NT2/D1 (cell line): ENCODE data around the gene DUSP7.

ENCODE experiments used
- DNase-seq: peaks from one replicate; pipeline ENCODE4 v3.0.0-alpha.2; 2011; ENCODE audit warnings: low read depth, low spot score
- H3K27me3 ChIP-seq: 2 replicates; pipeline ENCODE4 v1.6.0; 2011; ENCODE audit warnings: mild to moderate bottlenecking; ENCODE audit not compliant: insufficient read length, insufficient read depth
- H3K36me3 ChIP-seq: 2 replicates; pipeline ENCODE4 v1.6.1; 2011; ENCODE audit warnings: mild to moderate bottlenecking, low read length, mixed read lengths; ENCODE audit not compliant: insufficient read depth, insufficient read length
- H3K4me1 ChIP-seq: 2 replicates; pipeline ENCODE4 v1.5.1; 2011; ENCODE audit not compliant: insufficient read depth, insufficient read length
- H3K4me3 ChIP-seq: 2 replicates; pipeline ENCODE4 v1.5.1; 2011; ENCODE audit warnings: low read depth; ENCODE audit not compliant: insufficient read length
- H3K9ac ChIP-seq: 2 replicates; pipeline ENCODE4 v1.6.0; 2011; ENCODE audit warnings: low read depth; ENCODE audit not compliant: insufficient read length
- H3K9me3 ChIP-seq: 2 replicates; pipeline ENCODE4 v1.5.1; 2011; ENCODE audit warnings: mild to moderate bottlenecking, low read length; ENCODE audit not compliant: insufficient read depth
- SUZ12 ChIP-seq: IDR thresholded peaks from 2 replicates; pipeline ENCODE4 v1.6.1; 2011; ENCODE audit not compliant: insufficient read length, insufficient read depth; ENCODE audit errors: extremely low read depth
- YY1 ChIP-seq: IDR thresholded peaks from 2 replicates; pipeline ENCODE4 v1.6.1; 2011; ENCODE audit not compliant: insufficient read length, insufficient read depth
- ZNF274 ChIP-seq: IDR thresholded peaks from 2 replicates; pipeline ENCODE4 v1.6.1; 2011; ENCODE audit warnings: mild to moderate bottlenecking, low read depth, low read length

The DUSP7 gene

DNA sequence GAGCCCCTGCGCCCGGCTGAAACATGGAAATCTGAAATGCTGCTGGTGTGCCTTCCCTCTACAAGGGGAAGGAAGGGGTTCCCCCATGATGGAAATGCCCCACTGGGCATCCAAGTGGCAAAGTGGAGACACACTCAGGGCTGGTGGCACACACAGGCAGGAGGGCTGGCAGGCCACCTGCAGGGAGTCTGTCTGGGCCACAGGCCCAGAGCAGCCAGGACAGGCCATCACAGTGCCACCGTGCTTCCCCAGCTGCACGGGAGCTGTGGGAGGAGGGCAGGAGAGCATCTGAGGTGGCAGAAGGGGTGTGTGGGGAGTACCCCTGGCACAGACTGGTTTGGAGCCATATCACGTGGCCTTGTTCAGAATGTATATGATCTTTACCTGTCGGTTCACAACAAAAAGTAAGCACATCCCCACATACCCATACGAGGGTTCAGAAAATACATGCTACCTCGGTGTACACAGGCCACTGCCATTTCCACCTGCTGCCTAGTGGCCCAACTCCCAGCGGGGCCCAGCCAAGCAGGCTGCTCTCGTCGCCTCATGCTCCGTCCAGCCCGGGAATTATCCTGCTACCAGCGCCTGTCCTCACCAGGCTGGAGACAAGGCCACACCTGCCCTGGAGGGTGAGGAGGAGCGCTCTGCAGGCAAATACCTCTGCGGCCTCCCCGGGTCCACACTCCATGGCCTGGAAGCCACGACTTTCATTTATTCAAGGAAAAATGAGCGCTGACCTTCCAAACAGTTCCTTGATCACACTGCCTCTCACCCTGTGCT, 22.6 kb upstream of the DUSP7 start:
- Histone ChIP-seq H3K36me3 (peaks cover 32% of the 10 kb centered on the region), H3K27me3 (no peaks in the 10 kb centered on the region), H3K9ac (no peak overlapping the region), H3K9me3 (no peaks in the 10 kb centered on the region), H3K4me1 (peaks cover 8% of the 10 kb centered on the region), H3K4me3 (no peak overlapping the region)
- DNase-seq: no peak
- TF ChIP-seq SUZ12 (no peak), YY1 (no peak)

DNA sequence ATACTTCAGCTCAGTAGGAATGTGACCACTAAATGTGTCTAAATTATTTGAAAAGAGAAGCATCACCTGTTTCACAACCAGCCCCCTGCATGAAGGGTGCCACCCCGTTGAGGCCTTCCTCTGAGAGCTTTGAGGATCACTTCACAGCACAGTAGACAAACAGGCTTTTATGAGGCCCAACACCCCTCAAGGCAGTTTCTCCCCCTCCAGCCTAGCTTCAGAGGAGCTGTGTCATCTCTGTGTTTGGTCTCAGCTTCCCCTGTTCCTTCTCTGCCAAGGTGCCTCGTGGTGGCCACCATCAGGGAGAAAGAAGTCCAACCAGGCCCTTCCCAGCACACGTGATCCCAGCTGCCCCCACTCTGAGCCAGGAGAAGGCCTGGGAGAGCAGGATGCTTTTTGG, 21.6 kb upstream of the DUSP7 start:
- peaks cover 8% of the 10 kb centered on the region for H3K4me1 ChIP-seq
- H3K9ac ChIP-seq: no peak overlapping the region
- no peak for DNase-seq
- no peak overlapping the region for H3K4me3 ChIP-seq
- no peaks in the 10 kb centered on the region for H3K9me3 ChIP-seq
- H3K36me3 ChIP-seq: peaks cover 36% of the 10 kb centered on the region
- H3K27me3 ChIP-seq: no peaks in the 10 kb centered on the region
- TF ChIP-seq YY1: no peak
- TF ChIP-seq ZNF274: no peak
- TF ChIP-seq SUZ12: no peak

- no peak for DNase-seq
- Histone ChIP-seq H3K36me3 (peaks cover 36% of the 10 kb centered on the region), H3K27me3 (no peaks in the 10 kb centered on the region), H3K9me3 (no peaks in the 10 kb centered on the region), H3K4me1 (peaks cover 13% of the 10 kb centered on the region), H3K4me3 (no peak overlapping the region), H3K9ac (no peak overlapping the region)
- TF ChIP-seq ZNF274: no peak
- TF ChIP-seq SUZ12: no peak
- TF ChIP-seq YY1: no peak
Measured at GRCh38 chr3:52076896-52077780, 20.8 kb upstream of the DUSP7 start.

DNA sequence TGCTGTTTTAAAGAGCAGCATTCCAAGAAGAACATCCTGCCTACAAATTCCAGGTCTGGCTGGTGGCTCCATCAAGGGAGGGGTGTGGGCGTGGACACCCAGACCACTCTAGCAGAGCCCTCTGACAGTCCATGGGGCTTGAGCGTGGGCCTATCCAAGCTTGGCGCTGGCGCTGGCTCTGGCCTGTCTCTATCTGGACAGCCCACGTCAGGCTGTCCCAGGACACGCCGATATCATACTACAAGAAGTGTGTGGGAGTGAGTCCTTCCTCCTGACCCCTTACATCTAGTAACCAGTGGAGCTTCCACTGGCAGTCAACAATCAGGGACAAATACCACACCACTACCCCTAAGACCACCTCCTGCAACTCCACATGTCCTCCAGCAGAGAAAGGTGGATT, 17.1 kb upstream of the DUSP7 start:
- H3K4me1 ChIP-seq: peaks cover 14% of the 10 kb centered on the region
- no peak overlapping the region for H3K9ac ChIP-seq
- no peaks in the 10 kb centered on the region for H3K27me3 ChIP-seq
- H3K9me3 ChIP-seq: no peaks in the 10 kb centered on the region
- TF ChIP-seq SUZ12 (no peak), ZNF274 (no peak), YY1 (no peak)
- H3K36me3 ChIP-seq: peaks cover 31% of the 10 kb centered on the region
- H3K4me3 ChIP-seq: no peak overlapping the region
- DNase-seq: no peak

- DNase-seq: no peak
- peaks cover 18% of the 10 kb centered on the region for H3K4me1 ChIP-seq
- peaks cover 31% of the 10 kb centered on the region for H3K36me3 ChIP-seq
- no peaks in the 10 kb centered on the region for H3K9me3 ChIP-seq
- no peak overlapping the region for H3K9ac ChIP-seq
- H3K4me3 ChIP-seq: no peak overlapping the region
- no peak for TF ChIP-seq SUZ12
- no peak for TF ChIP-seq ZNF274
- no peak for TF ChIP-seq YY1
- H3K27me3 ChIP-seq: no peaks in the 10 kb centered on the region
Measured at GRCh38 chr3:52072471-52072870, 16.1 kb upstream of the DUSP7 start.

DNA sequence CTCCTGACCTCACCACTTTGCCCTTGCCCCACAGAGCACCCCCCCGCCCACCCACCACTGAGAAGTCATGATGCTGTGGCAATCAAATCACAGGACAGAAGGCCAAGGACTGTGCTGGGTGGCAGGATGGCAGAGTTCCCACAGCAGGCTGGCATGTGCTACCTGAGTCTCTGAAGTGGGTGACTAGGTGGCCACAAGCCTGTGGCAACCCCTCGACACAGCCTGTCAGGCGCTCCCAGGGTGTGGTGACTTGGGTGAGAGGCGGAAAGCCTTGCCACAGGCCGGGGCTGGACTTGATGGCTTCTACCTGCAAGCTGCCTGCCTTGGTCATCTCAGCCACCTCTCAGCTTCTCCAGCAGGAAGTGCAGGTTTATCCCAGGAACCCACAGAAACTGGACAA, 15.6 kb upstream of the DUSP7 start:
- DNase-seq: no peak
- H3K9me3 ChIP-seq: no peaks in the 10 kb centered on the region
- no peak overlapping the region for H3K4me3 ChIP-seq
- peaks cover 31% of the 10 kb centered on the region for H3K36me3 ChIP-seq
- no peak overlapping the region for H3K9ac ChIP-seq
- H3K27me3 ChIP-seq: no peaks in the 10 kb centered on the region
- TF ChIP-seq YY1 (no peak), ZNF274 (no peak), SUZ12 (no peak)
- peaks cover 18% of the 10 kb centered on the region for H3K4me1 ChIP-seq

- peaks cover 18% of the 10 kb centered on the region for H3K4me1 ChIP-seq
- no peak for TF ChIP-seq SUZ12
- TF ChIP-seq YY1: no peak
- no peak for TF ChIP-seq ZNF274
- H3K36me3 ChIP-seq: peaks cover 27% of the 10 kb centered on the region
- H3K4me3 ChIP-seq: no peak overlapping the region
- no peaks in the 10 kb centered on the region for H3K9me3 ChIP-seq
- H3K27me3 ChIP-seq: no peaks in the 10 kb centered on the region
- H3K9ac ChIP-seq: no peak overlapping the region
- no peak for DNase-seq
Measured at GRCh38 chr3:52070724-52071621, 14.6 kb upstream of the DUSP7 start.
